ENCODE data around the gene POLQ. TPM values are rescaled to one million over a fixed set of nuclear protein-coding genes. Genes with fewer than 3 reads are reported as not detected.
"Not testable (repeated sequence)": the region's sequence is repeated elsewhere in the genome, so short reads cannot be mapped to it uniquely, and the experiment has no call there.

Gene POLQ
- 2.6 TPM for polyA plus RNA-seq (ENCODE audit: insufficient read length)

- DNase-seq: peak; percentile 94
Observed at GRCh38 chr3:121545574-121546455, at the start of gene POLQ. TSS of gene POLQ (minus strand) at chr3:121545988. CDS start at chr3:121545877, 111 bp downstream.

- no peak for DNase-seq
Observed at GRCh38 chr3:121594850-121595249, 49.1 kb upstream of the POLQ start.

- not testable (repeated sequence) for DNase-seq
Observed at GRCh38 chr3:121593806-121594205, 48.0 kb upstream of the POLQ start.

GRCh38 chr3:121592856-121593702 is 47.3 kb upstream of the POLQ start, which contains the start of gene FBXO40:
TSS of gene FBXO40 (plus strand) at chr3:121593379. CDS start at chr3:121620576, 27,197 bp downstream.
- no peak for DNase-seq

- DNase-seq: no peak
Observed at GRCh38 chr3:121584418-121584817, 38.6 kb upstream of the POLQ start.

GRCh38 chr3:121581691-121582090 is 35.9 kb upstream of the POLQ start:
- DNase-seq: no peak

- DNase-seq: no peak
Observed at GRCh38 chr3:121574449-121574848, 28.7 kb upstream of the POLQ start.

GRCh38 chr3:121567649-121568048 is 21.9 kb upstream of the POLQ start, which contains the start of gene ARGFX:
TSS of gene ARGFX (plus strand) at chr3:121567949. CDS start at chr3:121570714, 2,765 bp downstream.
- DNase-seq: no peak

GRCh38 chr3:121566773-121567172 is 21.0 kb upstream of the POLQ start:
- no peak for DNase-seq

- DNase-seq: no peak
Observed at GRCh38 chr3:121562148-121562547, 16.4 kb upstream of the POLQ start.

- no peak for DNase-seq
Observed at GRCh38 chr3:121557426-121557934, 11.7 kb upstream of the POLQ start.

GRCh38 chr3:121552797-121553196 is 7.0 kb upstream of the POLQ start:
- no peak for DNase-seq

- DNase-seq: no peak
Observed at GRCh38 chr3:121552379-121552778, 6.6 kb upstream of the POLQ start.

- DNase-seq: peak; percentile 2
Observed at GRCh38 chr3:121545049-121545573, 677 bp downstream of the POLQ start.

GRCh38 chr3:121542924-121543323 is 2.9 kb downstream of the POLQ start:
- DNase-seq: no peak

GRCh38 chr3:121531269-121531668 is 14.5 kb downstream of the POLQ start:
- DNase-seq: no peak

GRCh38 chr3:121529308-121529707 is 16.5 kb downstream of the POLQ start:
- no peak for DNase-seq

- DNase-seq: no peak
Observed at GRCh38 chr3:121520510-121520909, 25.3 kb downstream of the POLQ start.

GRCh38 chr3:121517953-121518655 is 27.7 kb downstream of the POLQ start:
- DNase-seq: no peak

GRCh38 chr3:121515862-121516261 is 29.9 kb downstream of the POLQ start:
- no peak for DNase-seq

- DNase-seq: no peak
Observed at GRCh38 chr3:121515313-121515712, 30.5 kb downstream of the POLQ start.

GRCh38 chr3:121514496-121514895 is 31.3 kb downstream of the POLQ start:
- no peak for DNase-seq

Data from hindlimb muscle (tissue), 1 donor.